Endothelial cell of hepatic sinusoid (primary cell): ENCODE measurements around the gene KCNK3.

Experiments used
- in situ Hi-C: cut with HindIII; loops from 2 replicates; pipeline ENCODE4 v1.10.0; 2017; ENCODE audit warnings: low sequenced_read_pairs

KCNK3 gene

GRCh38 chr2:26772064-26773001 lies 79.8 kb downstream of the KCNK3 start:
- in situ Hi-C loops = no loop called here

- in situ Hi-C loops = no loop called here
These were observed 83.8 kb downstream of the KCNK3 start for GRCh38 chr2:26776195-26776800.

GRCh38 chr2:26778098-26778497 lies 85.6 kb downstream of the KCNK3 start:
- in situ Hi-C loops = no loop called here

GRCh38 chr2:26778507-26778906 lies 86.0 kb downstream of the KCNK3 start:
- in situ Hi-C loops = no loop called here

- in situ Hi-C loops = no loop called here
These were observed 87.8 kb downstream of the KCNK3 start for GRCh38 chr2:26780203-26780760.
